A673 (cell line): Measurements from ENCODE around the gene ESR1.

Source experiments
- CTCF ChIP-seq: fragments of 300-800, 200-600 bp; sonication (generic); conservative IDR thresholded peaks from 2 replicates; pipeline ENCODE4 v1.5.1; 2017; ENCODE audit warnings: low read depth, mild to moderate bottlenecking, antibody characterized with exemption, low read length, moderate library complexity, mixed read lengths
- EZH2 ChIP-seq: fragments of 200-600 bp; sonication (generic); IDR thresholded peaks from 2 replicates; pipeline ENCODE4 v1.6.1; 2017; ENCODE audit warnings: borderline replicate concordance, low read depth, mild to moderate bottlenecking, mixed read lengths, antibody characterized with exemption, low read length; ENCODE audit not compliant: poor library complexity, severe bottlenecking

- TF ChIP-seq CTCF: no peak
- TF ChIP-seq EZH2: no peak
Measured at GRCh38 chr6:152086223-152086873, 278.9 kb downstream of the ESR1 start.
